NCI-H2029 treated with DMSO at 0.1 percent for 48 hours (cell line): ENCODE data around the gene NCAN.
"Not testable (repeated sequence)": the region's sequence is repeated elsewhere in the genome, so short reads cannot be mapped to it uniquely, and the experiment has no call there.

ENCODE experiments used
- DNase-seq: peaks from one replicate; lab custom pipeline; 2025; lab: John Stamatoyannopoulos, UW

Gene NCAN

GRCh38 chr19:19193926-19194325, 17.8 kb upstream of the NCAN start:
- DNase-seq, result no peak

- no peak for DNase-seq
Observed at GRCh38 chr19:19201697-19202630, 9.8 kb upstream of the NCAN start.

GRCh38 chr19:19202707-19203011, 9.1 kb upstream of the NCAN start:
- no peak for DNase-seq

GRCh38 chr19:19203012-19203856, 8.5 kb upstream of the NCAN start, which contains the start of gene NR2C2AP:
Gene NR2C2AP (minus strand): TSS chr19:19203414. CDS start chr19:19203060, 354 bp downstream.
- DNase-seq, result peak; percentile 67

GRCh38 chr19:19204181-19204580, 7.6 kb upstream of the NCAN start:
- no peak for DNase-seq

- no peak for DNase-seq
Observed at GRCh38 chr19:19205416-19206410, 6.0 kb upstream of the NCAN start.

- DNase-seq, result no peak
Observed at GRCh38 chr19:19206938-19207337, 4.8 kb upstream of the NCAN start.

GRCh38 chr19:19207637-19208572, 3.9 kb upstream of the NCAN start:
- DNase-seq, result no peak

- DNase-seq, result no peak
Observed at GRCh38 chr19:19209372-19209771, 2.4 kb upstream of the NCAN start.

- no peak for DNase-seq
Observed at GRCh38 chr19:19212916-19213315, 1.2 kb downstream of the NCAN start.

GRCh38 chr19:19213426-19214158, 1.8 kb downstream of the NCAN start:
- no peak for DNase-seq

GRCh38 chr19:19214159-19214490, 2.4 kb downstream of the NCAN start:
- DNase-seq, result no peak

- DNase-seq, result no peak
Observed at GRCh38 chr19:19214892-19215291, 3.1 kb downstream of the NCAN start.

GRCh38 chr19:19215792-19216191, 4.0 kb downstream of the NCAN start:
- no peak for DNase-seq

- no peak for DNase-seq
Observed at GRCh38 chr19:19217099-19217498, 5.3 kb downstream of the NCAN start.

- no peak for DNase-seq
Observed at GRCh38 chr19:19218911-19219310, 7.2 kb downstream of the NCAN start.

GRCh38 chr19:19221000-19221399, 9.2 kb downstream of the NCAN start:
- not testable (repeated sequence) for DNase-seq

- DNase-seq, result no peak
Observed at GRCh38 chr19:19223060-19223459, 11.3 kb downstream of the NCAN start.

- DNase-seq, result no peak
Observed at GRCh38 chr19:19223636-19224035, 11.9 kb downstream of the NCAN start.
